ENCODE data around the gene FAM184B.

FAM184B gene

DNA sequence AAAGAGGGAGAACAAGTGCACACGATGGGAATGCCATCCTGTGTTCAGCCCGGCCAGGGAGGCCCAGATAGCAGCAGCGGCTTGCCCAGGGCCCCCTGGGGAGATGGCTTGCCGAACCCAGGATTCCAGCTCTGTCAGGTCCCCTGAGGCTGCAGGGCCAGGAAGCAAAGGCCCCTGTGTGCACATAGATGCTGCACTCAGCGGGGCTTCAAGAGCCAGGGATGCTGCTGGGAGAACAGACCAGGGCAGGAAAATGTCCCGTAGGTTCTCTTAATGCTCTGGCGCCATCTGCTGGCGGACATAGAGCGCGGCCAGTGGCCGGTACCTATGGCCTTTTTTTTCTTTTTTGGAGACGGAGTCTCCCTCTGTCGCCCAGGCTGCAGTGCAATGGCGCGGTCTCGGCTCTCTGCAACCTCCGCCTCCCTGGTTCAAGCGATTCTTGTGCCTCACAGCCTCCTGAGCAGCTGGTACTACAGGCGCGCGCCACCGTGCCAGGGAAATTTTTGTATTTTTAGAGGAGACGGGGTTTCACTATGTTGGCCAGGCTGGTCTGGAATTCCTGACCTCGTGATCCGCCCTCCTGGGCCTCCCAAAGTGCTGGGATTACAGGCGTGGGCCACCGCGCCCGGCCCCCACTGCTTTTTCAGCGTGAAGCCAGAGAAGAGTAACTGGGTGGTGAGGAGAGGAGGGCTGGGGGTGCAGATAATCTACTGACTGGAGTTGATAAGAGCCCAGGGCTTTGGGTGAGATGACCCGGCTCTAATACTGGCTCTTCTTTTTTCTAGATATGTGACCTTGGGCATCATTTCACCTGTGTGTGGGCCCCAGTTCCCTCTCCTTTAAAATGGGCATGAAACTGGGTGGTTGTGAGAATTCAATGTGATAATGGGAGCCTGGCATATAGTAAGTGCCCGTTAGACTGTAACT, 144.5 kb downstream of the FAM184B start:
- no peaks in the 10 kb centered on the region for H3F3A ChIP-seq (ENCODE audit: insufficient read depth, low read length)
- no peaks in the 10 kb centered on the region for H3K27me3 ChIP-seq (ENCODE audit: insufficient read depth, low read length)
- H3K9me2 ChIP-seq (ENCODE audit: low read depth, low read length) = no peaks in the 10 kb centered on the region
- no peaks in the 10 kb centered on the region for H3K4me1 ChIP-seq (ENCODE audit: insufficient read depth, low read length, severe bottlenecking)
- H3K79me2 ChIP-seq (ENCODE audit: insufficient read depth, low read length) = no peaks in the 10 kb centered on the region
- no peaks in the 10 kb centered on the region for H3K9me3 ChIP-seq (ENCODE audit: low read length)
- H3K4me3 ChIP-seq (ENCODE audit: low read depth, low read length, poor library complexity, severe bottlenecking) = no peak overlapping the region
- no peak overlapping the region for H3K4me2 ChIP-seq (ENCODE audit: low read length)
- H3K9ac ChIP-seq (ENCODE audit: low read length) = no peak overlapping the region
- no peak for TF ChIP-seq EZH2 (IDR thresholded peaks at IDR 0.05; ENCODE audit: borderline replicate concordance, low read length)
- TF ChIP-seq, protein P1, sequence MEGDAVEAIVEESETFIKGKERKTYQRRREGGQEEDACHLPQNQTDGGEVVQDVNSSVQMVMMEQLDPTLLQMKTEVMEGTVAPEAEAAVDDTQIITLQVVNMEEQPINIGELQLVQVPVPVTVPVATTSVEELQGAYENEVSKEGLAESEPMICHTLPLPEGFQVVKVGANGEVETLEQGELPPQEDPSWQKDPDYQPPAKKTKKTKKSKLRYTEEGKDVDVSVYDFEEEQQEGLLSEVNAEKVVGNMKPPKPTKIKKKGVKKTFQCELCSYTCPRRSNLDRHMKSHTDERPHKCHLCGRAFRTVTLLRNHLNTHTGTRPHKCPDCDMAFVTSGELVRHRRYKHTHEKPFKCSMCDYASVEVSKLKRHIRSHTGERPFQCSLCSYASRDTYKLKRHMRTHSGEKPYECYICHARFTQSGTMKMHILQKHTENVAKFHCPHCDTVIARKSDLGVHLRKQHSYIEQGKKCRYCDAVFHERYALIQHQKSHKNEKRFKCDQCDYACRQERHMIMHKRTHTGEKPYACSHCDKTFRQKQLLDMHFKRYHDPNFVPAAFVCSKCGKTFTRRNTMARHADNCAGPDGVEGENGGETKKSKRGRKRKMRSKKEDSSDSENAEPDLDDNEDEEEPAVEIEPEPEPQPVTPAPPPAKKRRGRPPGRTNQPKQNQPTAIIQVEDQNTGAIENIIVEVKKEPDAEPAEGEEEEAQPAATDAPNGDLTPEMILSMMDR (IDR thresholded peaks at IDR 0.05; ENCODE audit: low read length) = peak; percentile 60
- H3K36me3 ChIP-seq (ENCODE audit: insufficient read depth, low read length) = peaks cover 4% of the 10 kb centered on the region; the same call in 1 of the 2 replicates
- no peak overlapping the region for H2AFZ ChIP-seq (ENCODE audit: low read length)
- no peak overlapping the region for H3K27ac ChIP-seq (ENCODE audit: low read depth, low read length, poor library complexity, severe bottlenecking)
- no peaks in the 10 kb centered on the region for H4K20me1 ChIP-seq (ENCODE audit: insufficient read depth, low read length)

DNA sequence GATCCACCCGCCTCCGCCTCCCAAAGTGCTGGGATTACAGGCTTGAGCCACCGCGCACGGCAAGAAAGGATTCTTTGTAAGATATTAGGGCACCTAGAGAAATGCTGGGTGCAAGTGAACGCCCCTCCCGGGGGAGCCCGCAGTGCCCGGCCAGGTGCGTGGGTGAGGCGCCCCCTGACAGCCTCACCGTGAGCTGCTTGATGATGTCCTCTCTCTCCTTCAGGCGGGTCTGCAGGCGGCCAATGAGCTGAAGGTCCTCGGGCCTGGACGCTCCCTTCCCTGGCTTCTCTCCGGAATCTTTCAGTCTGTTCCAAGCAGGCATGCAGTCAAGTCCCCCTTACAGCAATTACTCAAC, 145.1 kb downstream of the FAM184B start:
- Histone ChIP-seq H3K79me2 (ENCODE audit: insufficient read depth, low read length) (no peaks in the 10 kb centered on the region), H3K27ac (ENCODE audit: low read depth, low read length, poor library complexity, severe bottlenecking) (no peak overlapping the region), H3K4me3 (ENCODE audit: low read depth, low read length, poor library complexity, severe bottlenecking) (no peak overlapping the region), H3K4me2 (ENCODE audit: low read length) (no peak overlapping the region), H3K4me1 (ENCODE audit: insufficient read depth, low read length, severe bottlenecking) (no peaks in the 10 kb centered on the region), H2AFZ (ENCODE audit: low read length) (no peak overlapping the region), H3K27me3 (ENCODE audit: insufficient read depth, low read length) (no peaks in the 10 kb centered on the region), H3K9me2 (ENCODE audit: low read depth, low read length) (no peaks in the 10 kb centered on the region), H4K20me1 (ENCODE audit: insufficient read depth, low read length) (no peaks in the 10 kb centered on the region), H3F3A (ENCODE audit: insufficient read depth, low read length) (no peaks in the 10 kb centered on the region), H3K36me3 (ENCODE audit: insufficient read depth, low read length) (peaks cover 8% of the 10 kb centered on the region; the same call in 1 of the 2 replicates), H3K9ac (ENCODE audit: low read length) (no peak overlapping the region), H3K9me3 (ENCODE audit: low read length) (no peaks in the 10 kb centered on the region)
- TF ChIP-seq EZH2 (IDR thresholded peaks at IDR 0.05; ENCODE audit: borderline replicate concordance, low read length) = no peak
- TF ChIP-seq, protein P1 (IDR thresholded peaks at IDR 0.05; ENCODE audit: low read length) = no peak

DNA sequence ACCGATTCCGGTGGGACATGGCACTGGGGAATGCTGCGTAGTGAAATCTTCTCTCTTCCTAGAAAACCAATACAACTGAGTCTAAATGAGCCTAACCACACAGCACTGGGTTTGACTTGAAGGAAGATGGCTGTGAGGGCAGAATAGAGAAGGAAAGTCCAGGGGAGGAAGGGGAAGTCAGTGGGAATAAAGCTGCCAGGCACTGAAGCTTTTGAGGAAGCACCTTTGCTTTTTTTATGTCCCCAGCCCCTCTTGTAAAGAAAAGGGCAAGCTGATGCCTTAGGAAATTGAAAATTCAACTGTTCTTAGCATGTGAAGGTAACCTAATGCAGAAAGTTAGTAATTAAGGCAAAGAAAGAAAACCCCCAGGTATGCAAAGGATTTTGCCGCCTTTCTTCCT, 146.4 kb downstream of the FAM184B start:
- no peak overlapping the region for H2AFZ ChIP-seq (ENCODE audit: low read length)
- H3K27ac ChIP-seq (ENCODE audit: low read depth, low read length, poor library complexity, severe bottlenecking) = no peak overlapping the region
- H3K36me3 ChIP-seq (ENCODE audit: insufficient read depth, low read length) = peaks cover 8% of the 10 kb centered on the region
- no peaks in the 10 kb centered on the region for H3K27me3 ChIP-seq (ENCODE audit: insufficient read depth, low read length)
- no peaks in the 10 kb centered on the region for H3K9me3 ChIP-seq (ENCODE audit: low read length)
- no peak overlapping the region for H3K4me3 ChIP-seq (ENCODE audit: low read depth, low read length, poor library complexity, severe bottlenecking)
- H3K4me1 ChIP-seq (ENCODE audit: insufficient read depth, low read length, severe bottlenecking) = no peaks in the 10 kb centered on the region
- no peaks in the 10 kb centered on the region for H3K9me2 ChIP-seq (ENCODE audit: low read depth, low read length)
- H3K9ac ChIP-seq (ENCODE audit: low read length) = no peak overlapping the region
- TF ChIP-seq, protein P1 (IDR thresholded peaks at IDR 0.05; ENCODE audit: low read length) = no peak
- no peak for TF ChIP-seq EZH2 (IDR thresholded peaks at IDR 0.05; ENCODE audit: borderline replicate concordance, low read length)
- no peaks in the 10 kb centered on the region for H3F3A ChIP-seq (ENCODE audit: insufficient read depth, low read length)
- H3K79me2 ChIP-seq (ENCODE audit: insufficient read depth, low read length) = no peaks in the 10 kb centered on the region
- no peaks in the 10 kb centered on the region for H4K20me1 ChIP-seq (ENCODE audit: insufficient read depth, low read length)
- no peak overlapping the region for H3K4me2 ChIP-seq (ENCODE audit: low read length)
